SK-N-SH (cell line): ENCODE results near the gene P2RY14.

Experiments
- CTCF ChIP-seq: fragments of 200-600 bp; sonication (generic); IDR thresholded peaks from 2 replicates; pipeline ENCODE4 v1.6.1; 2017; ENCODE audit warnings: antibody characterized with exemption, mild to moderate bottlenecking, moderate library complexity
- EP300 ChIP-seq, 2 experiments: IDR thresholded peaks; 2 replicates each; pipeline versions ENCODE4 v1.4.0 to v1.6.1; 2012; ENCODE audit warnings: borderline replicate concordance in 1 of 2, low read depth in 1 of 2, low read length in 1 of 2
- FOSL2 ChIP-seq: IDR thresholded peaks from 2 replicates; pipeline ENCODE4 v1.4.0; 2012; ENCODE audit warnings: low read depth, mild to moderate bottlenecking, moderate library complexity, borderline replicate concordance
- MAX ChIP-seq: IDR thresholded peaks from 2 replicates; pipeline ENCODE4 v1.4.0; 2012; ENCODE audit warnings: low read depth
- MXI1 ChIP-seq: IDR thresholded peaks from 2 replicates; pipeline ENCODE4 v1.6.1; 2012; ENCODE audit warnings: mild to moderate bottlenecking, low read depth, low read length, improper control_type of control experiment
- PBX3 ChIP-seq: IDR thresholded peaks from 2 replicates; pipeline ENCODE4; 2012
- POLR2AphosphoS5 ChIP-seq: IDR thresholded peaks from 2 replicates; pipeline ENCODE4 v1.6.1; 2012; ENCODE audit warnings: low read depth, low read length
- RAD21 ChIP-seq: IDR thresholded peaks from 2 replicates; pipeline ENCODE4 v1.6.1; 2012; ENCODE audit warnings: mild to moderate bottlenecking, low read length
- REST ChIP-seq: IDR thresholded peaks from 2 replicates; pipeline ENCODE4 v1.6.1; 2012; ENCODE audit warnings: mild to moderate bottlenecking, low read depth, low read length, moderate library complexity
- TAF1 ChIP-seq: IDR thresholded peaks from 2 replicates; pipeline ENCODE4 v1.6.1; 2012; ENCODE audit warnings: low read depth, mild to moderate bottlenecking, low read length, moderate library complexity, borderline replicate concordance
- USF2 ChIP-seq: fragments of 150-350 bp; IDR thresholded peaks from 2 replicates; pipeline ENCODE4 v1.6.1; 2017; ENCODE audit warnings: antibody characterized with exemption, low read length, low read depth, borderline replicate concordance

- TF ChIP-seq CTCF (no peak), REST (no peak), POLR2AphosphoS5 (no peak), FOSL2 (no peak), MXI1 (no peak), PBX3 (no peak), RAD21 (no peak), TAF1 (no peak), MAX (no peak), EP300 (IDR thresholded peaks at IDR 0.05; ENCODE audit: borderline replicate concordance in 1 of 2, low read depth in 1 of 2, low read length in 1 of 2) (no peak), USF2 (no peak)
Observed at GRCh38 chr3:151203051-151203420, 75.3 kb downstream of the P2RY14 start, which contains the start of gene GPR171.
